SK-N-SH treated with all-trans-retinoic acid at 6 μM for 48 hours (cell line): ENCODE measurements around the gene GAREM1.

Experiments
- ATAC-seq: fragments of 200-7000 bp; cut with Tn5 transposase; 3 replicates; pipeline ENCODE4 v1.9.1; 2020; ENCODE audit warnings: mild to moderate bottlenecking, moderate library complexity
- ARNTL ChIP-seq: fragments of 450-650 bp; formaldehyde crosslinking; IDR thresholded peaks from 2 replicates; pipeline ENCODE4 v1.5.0; 2020; ENCODE audit warnings: low read depth, mild to moderate bottlenecking, moderate library complexity, borderline replicate concordance
- BACH2 ChIP-seq: fragments of 250-450 bp; sonication (Bioruptor Pico); IDR thresholded peaks from 2 replicates; pipeline ENCODE4 v1.9.0; 2021; ENCODE audit warnings: mild to moderate bottlenecking, borderline replicate concordance
- CREB5 ChIP-seq: fragments of 250-450 bp; sonication (Bioruptor Pico); IDR thresholded peaks from 2 replicates; pipeline ENCODE4 v1.5.1; 2020; ENCODE audit warnings: low read depth, mild to moderate bottlenecking, moderate library complexity
- CSDC2 ChIP-seq: fragments of 250-450 bp; sonication (Bioruptor Pico); IDR thresholded peaks from 2 replicates; pipeline ENCODE4 v1.5.0; 2020; ENCODE audit warnings: mild to moderate bottlenecking, moderate library complexity
- GLIS3 ChIP-seq: fragments of 250-450 bp; sonication (Bioruptor Pico); IDR thresholded peaks from 2 replicates; pipeline ENCODE4 v1.5.0; 2020; ENCODE audit warnings: mild to moderate bottlenecking, moderate library complexity
- ISL1 ChIP-seq: fragments of 250-450 bp; sonication (Bioruptor Pico); IDR thresholded peaks from 2 replicates; pipeline ENCODE4 v2.1.2; 2022; ENCODE audit warnings: mild to moderate bottlenecking, moderate library complexity
- OSR1 ChIP-seq: fragments of 250-450 bp; sonication (Bioruptor Pico); IDR thresholded peaks from 2 replicates; pipeline ENCODE4 v1.8.0; 2022; ENCODE audit warnings: moderate library complexity, mild to moderate bottlenecking, inconsistent platforms
- PATZ1 ChIP-seq: fragments of 250-450 bp; sonication (Bioruptor Pico); IDR thresholded peaks from 2 replicates; pipeline ENCODE4 v1.8.0; 2020; ENCODE audit warnings: mild to moderate bottlenecking, moderate library complexity, borderline replicate concordance
- POU6F1 ChIP-seq: fragments of 250-450 bp; sonication (Bioruptor Pico); IDR thresholded peaks from 2 replicates; pipeline ENCODE4 v1.8.0; 2021; ENCODE audit warnings: low read depth, mild to moderate bottlenecking, moderate library complexity, borderline replicate concordance
- PPARA ChIP-seq: fragments of 250-450 bp; sonication (Bioruptor Pico); IDR thresholded peaks from 2 replicates; pipeline ENCODE4 v1.5.0; 2020; ENCODE audit warnings: mild to moderate bottlenecking, borderline replicate concordance
- RARB ChIP-seq: fragments of 250-450 bp; sonication (Bioruptor Pico); IDR thresholded peaks from 2 replicates; pipeline ENCODE4 v1.8.0; 2021; ENCODE audit warnings: mild to moderate bottlenecking, moderate library complexity
- SNAI2 ChIP-seq: fragments of 250-450 bp; sonication (Bioruptor Pico); IDR thresholded peaks from 2 replicates; pipeline ENCODE4 v1.5.0; 2020; ENCODE audit warnings: mild to moderate bottlenecking, moderate library complexity
- TCF4 ChIP-seq: fragments of 250-450 bp; sonication (Bioruptor Pico); IDR thresholded peaks from 2 replicates; pipeline ENCODE4 v1.8.0; 2021; ENCODE audit warnings: mild to moderate bottlenecking, moderate library complexity, borderline replicate concordance
- TOX ChIP-seq: fragments of 250-450 bp; sonication (Bioruptor Pico); IDR thresholded peaks from 2 replicates; pipeline ENCODE4 v1.8.0; 2021; ENCODE audit warnings: mild to moderate bottlenecking, moderate library complexity, borderline replicate concordance
- TSHZ2 ChIP-seq: fragments of 250-450 bp; sonication (Bioruptor Pico); IDR thresholded peaks from 2 replicates; pipeline ENCODE4 v1.5.0; 2020; ENCODE audit warnings: mild to moderate bottlenecking, moderate library complexity
- ZC3H10 ChIP-seq: fragments of 250-450 bp; sonication (Bioruptor Pico); IDR thresholded peaks from 2 replicates; pipeline ENCODE4 v1.5.1; 2021; ENCODE audit warnings: mild to moderate bottlenecking, moderate library complexity
- ZFP3 ChIP-seq: fragments of 250-450 bp; sonication (Bioruptor Pico); IDR thresholded peaks from 2 replicates; pipeline ENCODE4 v1.5.0; 2020; ENCODE audit warnings: mild to moderate bottlenecking, moderate library complexity
- ZFP30 ChIP-seq: fragments of 450-650 bp; formaldehyde crosslinking; IDR thresholded peaks from 2 replicates; pipeline ENCODE4 v1.5.0; 2022; ENCODE audit warnings: mild to moderate bottlenecking, moderate library complexity
- ZNF565 ChIP-seq: fragments of 450-650 bp; formaldehyde crosslinking; conservative IDR thresholded peaks from 2 replicates; pipeline ENCODE4 v1.5.0; 2020; ENCODE audit warnings: low read depth, mild to moderate bottlenecking, moderate library complexity
- ZNF70 ChIP-seq: fragments of 450-650 bp; formaldehyde crosslinking; IDR thresholded peaks from 2 replicates; pipeline ENCODE4 v1.5.0; 2020; ENCODE audit warnings: mild to moderate bottlenecking, moderate library complexity
- ZNF8 ChIP-seq: fragments of 450-650 bp; formaldehyde crosslinking; IDR thresholded peaks from 2 replicates; pipeline ENCODE4 v1.5.0; 2020; ENCODE audit warnings: mild to moderate bottlenecking, moderate library complexity

GAREM1 gene

GRCh38 chr18:32366586-32367538, 103.8 kb downstream of the GAREM1 start:
- TF ChIP-seq ISL1 (CRISPR knock-in tag): peak; percentile 85
- TF ChIP-seq BACH2 (CRISPR knock-in tag): no peak
- peak; percentile 56 for ATAC-seq

GRCh38 chr18:32362484-32362883, 108.2 kb downstream of the GAREM1 start:
- TF ChIP-seq ZNF8 (no peak), GLIS3 (CRISPR knock-in tag) (no peak), ISL1 (CRISPR knock-in tag) (no peak), CREB5 (CRISPR knock-in tag) (no peak), ZFP30 (CRISPR knock-in tag) (no peak), ZC3H10 (CRISPR knock-in tag) (no peak), ARNTL (CRISPR knock-in tag) (no peak), ZFP3 (CRISPR knock-in tag) (no peak), BACH2 (CRISPR knock-in tag) (no peak)
- TF ChIP-seq, all 23 proteins: peak for 0
- no peak for ATAC-seq

GRCh38 chr18:32360682-32361345, 109.9 kb downstream of the GAREM1 start:
- TF ChIP-seq ISL1 (CRISPR knock-in tag) (no peak), TCF4 (CRISPR knock-in tag) (no peak), GLIS3 (CRISPR knock-in tag) (no peak), ZNF8 (no peak)
- ATAC-seq: no peak

GRCh38 chr18:32358529-32358928, 112.2 kb downstream of the GAREM1 start:
- ATAC-seq: no peak
- TF ChIP-seq ZNF70 (CRISPR knock-in tag) (no peak), PPARA (CRISPR knock-in tag) (no peak), CREB5 (CRISPR knock-in tag) (no peak), ISL1 (CRISPR knock-in tag) (no peak), BACH2 (CRISPR knock-in tag) (no peak), ARNTL (CRISPR knock-in tag) (no peak), CSDC2 (CRISPR knock-in tag) (no peak), PATZ1 (CRISPR knock-in tag) (no peak), POU6F1 (CRISPR knock-in tag) (no peak), ZNF565 (CRISPR knock-in tag) (no peak), GLIS3 (CRISPR knock-in tag) (no peak), ZNF8 (no peak), SNAI2 (CRISPR knock-in tag) (no peak), TSHZ2 (CRISPR knock-in tag) (no peak), OSR1 (CRISPR knock-in tag) (no peak), ZFP30 (CRISPR knock-in tag) (no peak), RARB (CRISPR knock-in tag) (no peak), TOX (no peak)
